Adrenal gland (tissue), 12 donors: ENCODE measurements around the gene MOB1B. TPM values are rescaled to one million over a fixed set of nuclear protein-coding genes. Genes with fewer than 3 reads are reported as not detected.

ENCODE experiments used
- DNase-seq, 7 donors: peaks; one replicate each; pipeline ENCODE4 v3.0.0-alpha.2; 2019 to 2020
- H3K27ac ChIP-seq, 5 donors: fragments of 200-600 bp; sonication (generic) in 4 of 5; 1 replicate in 3 of 5; 2 replicates in 2 of 5; pipeline versions ENCODE4 v1.5.1 to v1.8.0; 2016 to 2020; ENCODE audit warnings: mild to moderate bottlenecking in 1 of 5
- H3K27me3 ChIP-seq: fragments of 200-600 bp; 2 replicates; pipeline ENCODE4 v1.8.0; 2021
- H3K36me3 ChIP-seq, 2 donors: fragments of 200-600 bp; replicated peaks in 1 of 2; 1 replicate in 1 of 2; 2 replicates in 1 of 2; pipeline versions ENCODE4 v1.5.1 to v1.8.0; 2018 to 2022
- H3K4me1 ChIP-seq, 2 donors: fragments of 200-600 bp; replicated peaks in 1 of 2; 1 replicate in 1 of 2; 2 replicates in 1 of 2; pipeline versions ENCODE4 v1.5.1 to v1.8.0; 2018 to 2021
- H3K4me3 ChIP-seq, 4 donors: fragments of 200-600 bp; sonication (generic) in 3 of 4; one replicate each; pipeline ENCODE4 v1.5.1; 2016 to 2018
- H3K9me3 ChIP-seq, 3 donors: fragments of 200-600 bp; sonication (generic) in 1 of 3; replicated peaks in 1 of 3; 1 replicate in 2 of 3; 2 replicates in 1 of 3; pipeline versions ENCODE4 v1.5.1 to v1.8.0; 2016 to 2021
- CTCF ChIP-seq, 6 experiments: fragments of 450-650 bp in 4 of 6; fragments of 200-600 bp in 2 of 6; sonication (generic) in 1 of 6; IDR thresholded peaks; 1 replicate in 5 of 6; 2 replicates in 1 of 6; pipeline versions ENCODE4 v1.5.1 to v1.8.0; 2016 to 2021; ENCODE audit warnings: antibody characterized with exemption in 6 of 6, mild to moderate bottlenecking in 2 of 6, moderate library complexity in 1 of 6
- POLR2A ChIP-seq, 2 donors: fragments of 450-650 bp; IDR thresholded peaks; one replicate each; pipeline ENCODE4 v1.6.1; 2017; ENCODE audit warnings: antibody characterized with exemption in 2 of 2, mild to moderate bottlenecking in 2 of 2, moderate library complexity in 1 of 2
- WGBS, 4 donors: extraction: QIAGEN DNeasy Blood & Tissue Kit in 2 of 4; methylation state at CpG; one replicate each; pipeline versions ENCODE4 v1.1.5 to v1.1.7; 2013 to 2017; 5-methylcytosine and 5-hydroxymethylcytosine counted together
- intact Hi-C, 2 donors: fragments of 100-400 bp; cut with DNase I; formaldehyde crosslinking; loops; one replicate each; pipeline versions ENCODE4 v1.14.1 to v1.15.0; 2022 to 2023
- polyA plus RNA-seq, 3 donors: library from polyadenylated mRNA; stranded (reverse); fragments of 200-250 nt in 2 of 3; fragments of 350-450 nt in 1 of 3; fragmentation: Illumina TruSeq in 1 of 3; extraction: RNeasy Lipid Tissue Mini Kit (QIAGEN cat#74804) in 1 of 3; gene quantifications; one replicate each; pipeline ENCODE4 v1.2.3, GENCODE V29; 2013 to 2014
- total RNA-seq, 9 donors: library from RNA; depleted of rRNA in 4 of 9; stranded (reverse); fragments of >200 nt in 4 of 9; fragments of 120-200 nt in 1 of 9; fragmentation: NEBNext Ultra II Directional in 1 of 9; extraction: Animal tissue kit (Norgen Biotek cat#: 25700) in 1 of 9; gene quantifications; one replicate each; pipeline versions ENCODE4 v1.1.0 to v1.2.4, GENCODE V29; 2013 to 2023
- donor health status: healthy with polysubstance abuse.
- donor health status: Bipolar disorder and iron deficiency.
- donor health status: DM: yes; HTN: yes; CAD: no.
- donor health status: DM: no; HTN: no; CAD: no.
- donor health status: DM: no; HTN: no; CAD: no.
- donor health status: DM: yes; HTN: yes; CAD: no.

Gene MOB1B
- total and polyA plus RNA-seq, 12 donors = 3.5 to 25.4 (median 14.5) TPM

- Histone ChIP-seq H3K9me3 (no peaks in the 10 kb centered on the region), H3K27me3 (no peaks in the 10 kb centered on the region), H3K4me3 (no peak overlapping the region), H3K27ac (no peak overlapping the region), H3K36me3 (no peaks in the 10 kb centered on the region), H3K4me1 (peaks cover 4 to 21% of the 10 kb centered on the region in 2 donors)
- 68 to 80% (median 74%) methylated on average over 2 of the region's 2 CpGs for WGBS, 4 donors
- intact Hi-C loops = no loop called here
- DNase-seq = no peak
- TF ChIP-seq POLR2A (IDR thresholded peaks at IDR 0.05) = no peak
- no peak for TF ChIP-seq CTCF (IDR thresholded peaks at IDR 0.05)
Observed at GRCh38 chr4:70930530-70931256, 28.5 kb downstream of the MOB1B start.

DNA sequence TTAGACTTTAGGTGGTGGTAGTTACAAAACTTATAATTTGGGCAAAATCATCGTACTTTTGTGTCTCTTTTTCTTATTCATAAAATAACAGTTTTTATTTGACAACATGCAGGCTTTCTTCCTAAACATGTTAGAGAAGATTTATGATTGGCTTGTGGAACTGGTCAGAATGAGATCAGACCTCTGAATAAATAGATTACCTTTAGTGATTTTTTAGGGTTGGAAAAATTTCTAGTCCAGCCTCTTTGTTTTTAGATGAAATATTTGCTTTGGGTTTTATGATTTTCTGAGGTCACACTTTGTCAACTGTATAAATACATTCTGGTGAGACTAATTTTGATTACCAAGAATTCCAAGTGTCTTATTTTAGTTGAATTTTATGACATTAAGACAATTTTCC is 29.2 kb downstream of the MOB1B start:
- intact Hi-C loops = no loop called here
- WGBS, 4 donors = 66 to 87% (median 78%) methylated on average over 1 of the region's 1 CpG
- TF ChIP-seq CTCF (IDR thresholded peaks at IDR 0.05) (no peak), POLR2A (IDR thresholded peaks at IDR 0.05) (no peak)
- Histone ChIP-seq H3K36me3 (no peaks in the 10 kb centered on the region), H3K27ac (no peak overlapping the region), H3K4me3 (no peak overlapping the region), H3K9me3 (no peaks in the 10 kb centered on the region), H3K4me1 (peaks cover 0 to 16% of the 10 kb centered on the region in 2 donors), H3K27me3 (no peaks in the 10 kb centered on the region)
- no peak for DNase-seq

GRCh38 chr4:70932984-70933383 is 30.8 kb downstream of the MOB1B start:
- intact Hi-C loops = no loop called here
- Histone ChIP-seq H3K36me3 (no peaks in the 10 kb centered on the region), H3K4me3 (no peak overlapping the region), H3K27me3 (no peaks in the 10 kb centered on the region), H3K27ac (no peak overlapping the region), H3K9me3 (no peaks in the 10 kb centered on the region), H3K4me1 (peaks cover 0 to 16% of the 10 kb centered on the region in 2 donors)
- TF ChIP-seq CTCF (IDR thresholded peaks at IDR 0.05) (no peak), POLR2A (IDR thresholded peaks at IDR 0.05) (no peak)
- 96 to 100% (median 98%) methylated on average over 2 of the region's 2 CpGs for WGBS, 4 donors
- no peak for DNase-seq

DNA sequence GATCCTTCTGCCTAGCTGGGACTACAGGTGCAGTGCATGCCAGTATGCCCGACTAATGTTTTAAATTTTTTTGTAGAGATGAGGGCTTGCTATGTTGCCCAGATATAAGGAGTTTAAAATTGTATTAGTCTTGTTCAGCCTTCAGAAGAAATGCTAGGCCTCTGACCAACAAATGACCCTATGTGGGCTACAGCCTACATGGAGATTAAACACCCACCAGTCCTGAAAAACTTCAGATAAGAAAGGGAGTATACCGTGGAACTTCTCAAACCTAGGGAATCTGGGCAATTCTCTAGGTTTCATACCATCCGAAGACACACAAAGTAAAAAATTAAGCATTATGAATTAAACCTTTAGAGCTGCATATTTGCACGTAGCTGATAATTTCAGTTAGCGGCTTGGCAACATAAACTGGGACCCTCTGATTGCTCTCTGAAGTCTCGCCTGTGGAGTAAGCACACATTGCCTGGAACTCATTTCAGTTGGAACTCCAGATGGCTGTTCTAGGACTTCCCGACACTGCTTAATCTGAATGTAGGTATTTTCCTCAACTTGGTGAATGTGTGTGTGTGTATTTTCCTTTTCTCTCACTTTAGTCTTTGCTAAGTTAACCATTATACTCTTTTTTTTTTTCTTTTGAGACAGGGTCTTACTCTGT is 33.0 kb downstream of the MOB1B start:
- H3K4me3 ChIP-seq = no peak overlapping the region
- peaks cover 0 to 15% of the 10 kb centered on the region in 2 donors for H3K4me1 ChIP-seq
- H3K27ac ChIP-seq = no peak overlapping the region
- H3K36me3 ChIP-seq = no peaks in the 10 kb centered on the region
- 94 to 97% (median 96%) methylated on average over 7 of the region's 7 CpGs for WGBS, 4 donors
- no peak for TF ChIP-seq POLR2A (IDR thresholded peaks at IDR 0.05)
- no peak for TF ChIP-seq CTCF (IDR thresholded peaks at IDR 0.05)
- intact Hi-C loops = no loop called here
- no peaks in the 10 kb centered on the region for H3K9me3 ChIP-seq
- no peaks in the 10 kb centered on the region for H3K27me3 ChIP-seq
- DNase-seq = no peak
